NCI-H1694 treated with DMSO at 0.1 percent for 48 hours (cell line): Measurements from ENCODE around the gene MAD2L2.
A peak's percentile ranks its signal among the peaks of the same experiment; 100 is the strongest.

Experiments used
- DNase-seq: peaks from one replicate; lab custom pipeline; 2025; lab: John Stamatoyannopoulos, UW

Gene MAD2L2

DNA sequence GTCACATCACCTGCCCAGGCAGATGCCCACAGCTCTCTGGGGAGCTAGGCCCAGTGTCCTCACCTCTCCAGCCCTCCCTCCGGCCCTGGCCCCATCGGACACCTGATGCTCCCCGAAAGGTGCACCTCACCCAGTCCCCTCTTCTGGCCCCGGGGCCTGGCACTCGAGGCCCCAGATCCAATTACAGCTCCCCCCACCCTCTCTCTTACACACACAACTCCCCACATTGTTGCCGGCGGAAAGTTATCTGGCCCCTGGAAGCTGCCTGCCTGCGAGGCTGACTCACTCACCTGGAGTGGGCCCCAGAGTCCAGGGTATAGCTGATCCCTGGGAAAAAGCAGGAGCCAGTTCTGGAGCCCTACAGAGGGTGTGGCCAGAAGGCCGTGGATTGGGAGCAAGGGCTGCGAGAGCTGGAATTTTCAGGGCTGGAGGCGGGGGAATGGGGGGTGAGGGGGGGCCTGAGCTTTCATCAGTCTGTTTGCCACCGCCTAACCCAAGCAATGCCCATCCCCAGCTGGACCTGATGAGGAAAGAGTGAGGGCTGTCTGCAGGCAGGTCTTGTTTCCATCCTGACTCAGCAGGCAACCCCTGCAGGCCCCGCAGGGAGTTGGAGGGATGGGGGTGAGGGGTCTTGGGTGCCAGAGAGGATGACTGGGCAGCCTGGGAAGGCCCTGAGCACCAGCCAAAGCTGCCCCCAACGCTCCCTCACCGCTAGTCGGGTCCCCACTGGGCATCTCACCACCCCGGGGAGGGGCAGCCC is 27.7 kb downstream of the MAD2L2 start:
- no peak for DNase-seq

- no peak for DNase-seq
Observed at GRCh38 chr1:11652203-11652780, 28.7 kb downstream of the MAD2L2 start.

GRCh38 chr1:11651017-11651416 is 29.9 kb downstream of the MAD2L2 start:
- no peak for DNase-seq

DNA sequence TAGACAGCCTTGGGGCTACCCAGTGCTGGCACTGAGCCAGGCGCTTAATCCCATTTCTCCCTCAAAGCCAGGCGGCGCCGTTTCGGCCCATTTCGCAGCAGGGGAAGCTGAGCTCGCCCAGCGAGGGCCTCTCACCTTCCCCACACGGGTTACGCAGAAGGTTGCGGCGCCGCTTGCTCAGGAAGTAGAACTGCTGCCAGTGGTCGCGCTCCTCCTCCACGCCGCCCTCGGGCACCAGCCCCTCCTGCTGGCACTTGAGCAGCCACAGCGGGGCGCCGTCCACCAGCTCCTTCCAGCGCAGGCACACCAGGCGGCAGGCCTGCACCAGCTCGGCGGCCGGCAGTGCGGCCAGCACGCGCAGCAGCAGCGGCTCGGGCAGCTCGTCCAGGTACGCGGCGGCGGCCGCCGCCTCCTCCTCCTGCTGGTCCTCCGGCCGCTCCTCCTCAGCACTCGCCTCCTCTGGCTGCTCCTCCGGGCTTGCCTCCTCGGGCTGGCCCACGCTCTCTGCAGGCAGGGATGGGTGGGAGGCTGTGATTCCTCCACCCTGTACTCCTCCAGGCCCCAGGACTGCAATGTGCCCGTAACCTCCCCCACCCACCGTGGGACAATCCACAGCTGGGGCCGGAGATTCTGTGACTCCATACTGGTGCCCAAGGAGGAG is 30.5 kb downstream of the MAD2L2 start:
- DNase-seq: peak; percentile 18

DNA sequence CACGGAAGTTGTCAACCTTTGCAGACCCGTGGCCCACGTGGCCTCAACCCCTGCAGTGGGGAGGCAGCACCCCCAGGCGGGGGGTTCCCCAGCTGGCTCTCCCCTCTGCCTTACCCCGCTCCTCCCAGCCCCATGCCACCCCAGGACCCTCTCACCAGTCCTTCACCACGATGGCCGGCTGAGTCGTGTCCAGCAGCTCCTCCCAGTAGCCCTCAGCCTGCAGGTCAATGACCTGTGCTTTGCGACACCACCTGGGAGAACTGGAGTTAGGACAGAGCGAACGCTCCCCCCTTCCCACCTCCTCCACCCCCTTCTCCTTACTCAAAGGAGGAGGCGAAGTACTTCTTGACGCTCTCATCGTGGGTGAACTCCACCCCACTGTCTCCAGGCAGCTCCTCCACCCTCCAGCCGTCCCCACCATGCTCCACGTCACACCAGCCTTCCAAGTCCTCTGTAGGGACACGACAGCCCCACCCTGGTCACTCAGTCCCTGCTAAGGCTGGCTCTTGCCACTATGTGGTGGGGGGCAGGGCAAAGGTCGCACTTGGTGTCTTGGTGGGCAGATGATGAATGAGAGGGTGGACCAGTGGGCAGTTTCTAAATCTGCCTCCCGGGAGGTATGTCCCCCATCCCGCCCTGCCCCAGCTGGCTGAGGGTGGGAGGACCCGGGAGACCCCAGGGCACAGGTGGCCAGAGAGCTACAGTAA is 31.2 kb downstream of the MAD2L2 start:
- DNase-seq: no peak

- no peak for DNase-seq
Observed at GRCh38 chr1:11649237-11649623, 31.7 kb downstream of the MAD2L2 start.

DNA sequence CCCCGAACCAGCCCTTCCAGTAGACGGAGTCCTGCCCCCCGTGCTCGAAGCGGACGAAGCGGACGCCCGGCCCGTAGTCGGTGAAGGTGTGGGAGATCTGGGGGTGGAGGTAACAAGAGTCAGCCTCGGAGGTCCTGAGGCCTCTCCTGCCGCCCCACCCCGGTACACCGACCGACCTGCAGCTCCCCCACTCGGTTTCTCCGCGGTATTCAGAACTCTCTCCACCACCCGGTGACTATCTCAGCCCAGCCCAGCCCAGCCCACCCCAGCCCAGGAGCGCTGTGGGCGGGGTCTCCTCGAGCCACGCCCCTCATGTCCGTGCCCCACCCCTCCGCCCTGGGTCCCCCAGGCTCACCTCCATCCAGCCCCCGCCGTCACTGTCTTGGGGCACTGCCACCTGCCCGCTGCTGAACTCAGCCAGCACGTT is 32.2 kb downstream of the MAD2L2 start:
- DNase-seq: no peak

DNA sequence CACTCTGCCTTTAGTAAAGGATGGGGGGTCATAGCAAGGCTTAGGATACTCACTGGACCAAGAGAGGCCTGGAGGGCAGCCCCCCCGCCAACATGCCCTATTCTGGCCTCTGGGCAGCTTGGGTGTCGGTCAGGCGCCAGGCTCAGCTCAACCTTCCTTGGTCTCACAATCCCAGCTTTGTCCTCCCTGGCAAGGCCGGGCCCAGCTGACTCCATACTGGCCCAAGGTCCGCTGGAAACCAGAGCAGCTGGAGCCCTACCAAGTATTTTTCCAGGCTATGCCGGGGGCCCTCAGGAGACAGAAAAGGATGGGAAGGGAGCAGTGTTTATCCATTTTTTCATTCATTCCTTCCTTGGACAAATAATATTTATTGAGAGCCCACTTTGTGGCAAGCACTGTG is 32.9 kb downstream of the MAD2L2 start:
- DNase-seq: no peak

- DNase-seq: no peak
Observed at GRCh38 chr1:11647333-11647732, 33.6 kb downstream of the MAD2L2 start.

DNA sequence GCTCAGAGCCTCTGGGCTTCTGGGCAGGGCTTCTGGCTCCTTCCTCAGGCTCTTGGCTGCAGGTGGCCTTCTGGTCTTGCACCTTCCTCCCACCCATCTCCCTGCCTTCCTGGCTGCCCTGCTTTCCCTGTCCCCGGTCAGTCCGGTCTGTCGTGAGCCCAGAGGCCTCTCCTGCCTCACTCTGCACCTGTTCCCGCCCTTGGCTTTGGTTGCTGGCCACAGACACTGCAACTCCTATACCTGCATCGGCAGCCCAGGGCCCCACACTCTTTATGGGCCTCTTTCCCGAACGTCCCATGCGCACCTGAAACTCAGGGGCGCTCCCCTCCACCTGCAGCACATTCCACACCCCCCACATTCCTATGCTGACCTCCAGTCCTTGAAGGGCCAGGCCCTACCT is 34.6 kb downstream of the MAD2L2 start:
- no peak for DNase-seq

GRCh38 chr1:11645670-11646265 is 35.2 kb downstream of the MAD2L2 start:
- peak; percentile 63 for DNase-seq

DNA sequence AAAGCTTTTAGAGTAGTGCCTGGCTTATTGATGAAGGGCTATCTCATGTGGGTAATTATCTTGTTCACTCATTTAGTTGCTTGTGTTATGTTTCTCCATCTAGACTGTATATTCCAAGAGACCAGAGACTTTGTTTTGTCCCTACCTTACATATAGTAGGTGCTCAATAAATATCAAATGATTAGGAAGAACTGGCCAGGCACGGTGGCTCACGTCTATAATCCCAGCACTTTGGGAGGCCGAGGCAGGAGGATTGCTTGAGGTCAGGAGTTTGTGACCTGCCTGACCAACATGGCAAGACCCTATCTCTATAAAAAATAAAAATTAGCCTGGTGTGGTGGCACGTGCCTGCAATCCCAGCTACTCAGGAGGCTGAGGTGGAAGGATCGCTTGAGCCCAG is 35.7 kb downstream of the MAD2L2 start:
- no peak for DNase-seq

DNA sequence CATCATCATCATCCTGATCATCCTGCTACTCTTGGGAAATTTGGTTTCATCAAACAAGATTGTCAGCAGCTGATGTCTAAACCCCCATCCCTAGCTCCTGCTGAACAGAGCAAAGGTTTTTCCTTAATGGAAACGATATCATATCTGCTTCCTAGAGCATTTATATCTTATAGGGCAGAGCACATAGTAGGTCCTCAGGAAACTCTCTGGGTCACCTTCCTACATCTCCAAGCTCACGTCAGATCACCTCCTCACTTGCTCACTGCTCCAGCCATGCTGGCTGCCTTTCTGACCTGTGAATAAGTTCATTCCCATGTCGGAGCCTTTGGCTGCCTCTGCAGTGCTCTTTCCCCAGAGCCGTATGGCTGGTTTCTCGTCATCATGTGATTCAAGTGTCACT is 37.2 kb downstream of the MAD2L2 start:
- DNase-seq: no peak

GRCh38 chr1:11642418-11643017 is 38.4 kb downstream of the MAD2L2 start:
- DNase-seq: peak; percentile 38

DNA sequence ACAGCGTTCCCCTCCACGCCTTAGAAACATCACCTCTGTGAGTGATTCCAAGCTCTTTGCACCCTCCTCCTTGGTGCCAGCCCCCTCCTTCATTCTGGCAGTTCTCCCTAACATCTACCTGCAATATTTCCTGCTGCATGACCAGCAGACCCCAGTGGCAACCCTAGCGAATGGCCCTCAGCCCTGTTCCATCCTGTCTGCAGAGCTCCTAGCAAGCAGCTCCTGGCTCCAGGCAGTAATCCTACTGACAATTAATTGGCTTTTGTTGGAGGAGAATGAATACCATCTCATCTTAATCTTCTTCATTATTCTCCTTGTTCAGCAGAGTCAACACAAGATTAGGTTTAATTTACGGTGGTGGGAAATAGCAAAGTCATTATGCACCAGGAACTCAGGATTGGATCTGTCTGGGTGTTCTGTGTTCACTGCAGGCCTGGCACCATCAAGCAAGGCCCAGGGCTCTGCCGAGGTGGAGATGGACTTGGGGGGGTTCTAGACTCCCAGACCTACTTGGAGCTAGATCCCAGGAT is 39.1 kb downstream of the MAD2L2 start:
- no peak for DNase-seq

- DNase-seq: no peak
Observed at GRCh38 chr1:11640944-11641343, 40.0 kb downstream of the MAD2L2 start.

GRCh38 chr1:11640101-11640500 is 40.8 kb downstream of the MAD2L2 start:
- no peak for DNase-seq

GRCh38 chr1:11639372-11639771 is 41.6 kb downstream of the MAD2L2 start:
- DNase-seq: no peak

GRCh38 chr1:11638121-11638520 is 42.8 kb downstream of the MAD2L2 start:
- DNase-seq: no peak

DNA sequence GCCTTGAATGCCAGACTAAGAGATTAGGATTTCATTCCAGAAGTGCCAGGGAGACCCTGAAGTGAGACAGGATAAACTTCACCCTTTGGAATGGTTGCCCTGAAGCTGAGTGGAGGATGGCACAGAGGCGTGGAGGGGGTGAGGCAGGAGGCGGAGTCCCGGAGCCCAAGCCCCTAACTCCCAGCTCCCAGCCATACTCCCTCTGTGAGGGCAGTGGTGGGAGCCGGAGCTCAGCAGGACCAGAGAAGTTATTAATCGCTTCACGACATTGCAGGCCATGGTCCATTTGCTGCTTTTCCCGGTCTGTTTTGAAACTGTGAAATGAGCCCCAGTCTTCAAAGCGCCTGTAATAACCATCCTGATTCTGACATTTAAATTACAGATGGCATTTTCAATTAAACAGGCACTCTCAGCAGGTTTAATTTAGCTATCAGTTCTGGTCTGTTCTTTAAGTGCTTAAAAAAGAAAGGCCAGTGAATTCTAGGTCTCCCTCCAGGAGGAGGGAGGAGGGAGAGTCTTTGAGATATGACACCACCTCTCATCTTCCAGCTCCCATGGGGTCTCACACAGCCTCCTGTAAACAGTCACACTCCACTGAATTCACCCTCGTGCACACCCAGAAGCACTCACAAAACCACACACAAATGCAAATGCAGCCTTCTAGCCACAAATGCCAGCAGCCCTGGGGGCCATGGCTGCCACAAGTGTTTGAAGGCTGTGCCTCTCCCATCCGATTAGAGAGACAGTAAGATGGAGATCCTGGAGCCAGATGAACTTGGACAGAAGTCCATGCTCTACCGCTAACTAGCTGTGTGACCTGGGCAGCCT is 46.4 kb downstream of the MAD2L2 start:
- DNase-seq: no peak
